CMK (cell line): ENCODE results near the gene VWA8.
"Not testable (repeated sequence)": the region's sequence is repeated elsewhere in the genome, so short reads cannot be mapped to it uniquely, and the experiment has no call there.

Source experiments
- DNase-seq: peaks from one replicate; pipeline ENCODE4 v3.0.0-alpha.2; 2010; ENCODE audit warnings: low read depth

Gene VWA8

GRCh38 chr13:41557719-41558118 is 403.2 kb downstream of the VWA8 start:
- no peak for DNase-seq

- no peak for DNase-seq
Measured at GRCh38 chr13:41554626-41555386, 406.1 kb downstream of the VWA8 start.

- no peak for DNase-seq
Measured at GRCh38 chr13:41554180-41554579, 406.7 kb downstream of the VWA8 start.

- DNase-seq, result no peak
Measured at GRCh38 chr13:41552031-41552430, 408.9 kb downstream of the VWA8 start.

GRCh38 chr13:41550276-41550675 is 410.6 kb downstream of the VWA8 start:
- DNase-seq, result no peak

GRCh38 chr13:41549491-41549890 is 411.4 kb downstream of the VWA8 start:
- DNase-seq, result no peak

- DNase-seq, result no peak
Measured at GRCh38 chr13:41548910-41549309, 412.0 kb downstream of the VWA8 start.

- DNase-seq, result no peak
Measured at GRCh38 chr13:41548031-41548430, 412.9 kb downstream of the VWA8 start.

- no peak for DNase-seq
Measured at GRCh38 chr13:41547251-41548000, 413.5 kb downstream of the VWA8 start.

- no peak for DNase-seq
Measured at GRCh38 chr13:41546372-41547190, 414.3 kb downstream of the VWA8 start.

GRCh38 chr13:41545432-41545707 is 415.5 kb downstream of the VWA8 start:
- DNase-seq, result no peak

GRCh38 chr13:41543664-41544300 is 417.1 kb downstream of the VWA8 start:
- no peak for DNase-seq

GRCh38 chr13:41542799-41543198 is 418.1 kb downstream of the VWA8 start:
- DNase-seq, result not testable (repeated sequence)

GRCh38 chr13:41542281-41542680 is 418.6 kb downstream of the VWA8 start:
- DNase-seq, result no peak

- DNase-seq, result no peak
Measured at GRCh38 chr13:41541142-41541938, 419.6 kb downstream of the VWA8 start.

GRCh38 chr13:41540240-41540639 is 420.7 kb downstream of the VWA8 start:
- not testable (repeated sequence) for DNase-seq

GRCh38 chr13:41533266-41534052 is 427.4 kb downstream of the VWA8 start:
- no peak for DNase-seq

- DNase-seq, result no peak
Measured at GRCh38 chr13:41528021-41528420, 432.9 kb downstream of the VWA8 start.

- no peak for DNase-seq
Measured at GRCh38 chr13:41520660-41521630, 440.0 kb downstream of the VWA8 start.
